SK-N-SH (cell line): ENCODE results near the gene TRIM42.

Experiments used
- JUND ChIP-seq: IDR thresholded peaks from 2 replicates; pipeline ENCODE4 v1.4.0; 2012
- POLR2AphosphoS5 ChIP-seq: IDR thresholded peaks from 2 replicates; pipeline ENCODE4 v1.6.1; 2012; ENCODE audit warnings: low read depth, low read length
- RFX5 ChIP-seq: IDR thresholded peaks from 2 replicates; pipeline ENCODE4 v1.6.1; 2012; ENCODE audit warnings: mild to moderate bottlenecking, improper control_type of control experiment, low read length
- TEAD4 ChIP-seq: IDR thresholded peaks from 2 replicates; pipeline ENCODE4 v1.4.0; 2012; ENCODE audit warnings: mild to moderate bottlenecking, borderline replicate concordance; ENCODE audit not compliant: insufficient read depth
- YY1 ChIP-seq: IDR thresholded peaks from 2 replicates; pipeline ENCODE4 v1.4.0; 2012; ENCODE audit warnings: low read depth, mild to moderate bottlenecking
- TF ChIP-seq, protein P1 (sequence below): fragments of 200-600 bp; sonication (generic); IDR thresholded peaks from 2 replicates; pipeline ENCODE4 v1.6.1; 2017; ENCODE audit warnings: antibody characterized with exemption, mild to moderate bottlenecking, moderate library complexity
- TF ChIP-seq, protein P2 (sequence below): fragments of 150-350 bp; IDR thresholded peaks from 2 replicates; pipeline ENCODE4 v1.6.1; 2017; ENCODE audit warnings: antibody characterized with exemption, low read length, low read depth, borderline replicate concordance

DNA sequence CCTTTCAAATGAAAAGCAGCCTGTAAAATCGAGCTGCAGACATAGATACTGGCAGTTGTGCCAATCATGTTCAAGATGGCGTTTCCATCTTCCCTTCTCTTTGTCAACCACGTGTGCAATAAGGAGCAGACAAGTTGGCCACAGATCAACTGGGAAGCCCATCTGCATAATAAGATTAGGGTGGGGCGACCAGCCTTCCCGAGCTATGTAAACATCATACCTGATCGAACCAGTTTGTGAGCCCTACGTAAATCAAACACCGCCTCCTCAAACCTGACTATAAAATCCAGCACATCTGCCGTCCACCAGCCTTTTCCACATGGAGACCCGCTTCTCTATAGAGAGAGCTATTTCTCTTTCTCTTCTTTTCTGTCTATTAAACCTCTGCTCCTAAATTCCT lies 37.2 kb downstream of the TRIM42 start:
- TF ChIP-seq, protein P1, sequence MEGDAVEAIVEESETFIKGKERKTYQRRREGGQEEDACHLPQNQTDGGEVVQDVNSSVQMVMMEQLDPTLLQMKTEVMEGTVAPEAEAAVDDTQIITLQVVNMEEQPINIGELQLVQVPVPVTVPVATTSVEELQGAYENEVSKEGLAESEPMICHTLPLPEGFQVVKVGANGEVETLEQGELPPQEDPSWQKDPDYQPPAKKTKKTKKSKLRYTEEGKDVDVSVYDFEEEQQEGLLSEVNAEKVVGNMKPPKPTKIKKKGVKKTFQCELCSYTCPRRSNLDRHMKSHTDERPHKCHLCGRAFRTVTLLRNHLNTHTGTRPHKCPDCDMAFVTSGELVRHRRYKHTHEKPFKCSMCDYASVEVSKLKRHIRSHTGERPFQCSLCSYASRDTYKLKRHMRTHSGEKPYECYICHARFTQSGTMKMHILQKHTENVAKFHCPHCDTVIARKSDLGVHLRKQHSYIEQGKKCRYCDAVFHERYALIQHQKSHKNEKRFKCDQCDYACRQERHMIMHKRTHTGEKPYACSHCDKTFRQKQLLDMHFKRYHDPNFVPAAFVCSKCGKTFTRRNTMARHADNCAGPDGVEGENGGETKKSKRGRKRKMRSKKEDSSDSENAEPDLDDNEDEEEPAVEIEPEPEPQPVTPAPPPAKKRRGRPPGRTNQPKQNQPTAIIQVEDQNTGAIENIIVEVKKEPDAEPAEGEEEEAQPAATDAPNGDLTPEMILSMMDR: no peak
- TF ChIP-seq POLR2AphosphoS5: no peak
- TF ChIP-seq, protein P2, sequence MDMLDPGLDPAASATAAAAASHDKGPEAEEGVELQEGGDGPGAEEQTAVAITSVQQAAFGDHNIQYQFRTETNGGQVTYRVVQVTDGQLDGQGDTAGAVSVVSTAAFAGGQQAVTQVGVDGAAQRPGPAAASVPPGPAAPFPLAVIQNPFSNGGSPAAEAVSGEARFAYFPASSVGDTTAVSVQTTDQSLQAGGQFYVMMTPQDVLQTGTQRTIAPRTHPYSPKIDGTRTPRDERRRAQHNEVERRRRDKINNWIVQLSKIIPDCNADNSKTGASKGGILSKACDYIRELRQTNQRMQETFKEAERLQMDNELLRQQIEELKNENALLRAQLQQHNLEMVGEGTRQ: no peak
- TF ChIP-seq YY1: no peak
- no peak for TF ChIP-seq RFX5
- no peak for TF ChIP-seq JUND
- no peak for TF ChIP-seq TEAD4
